ENCODE results near the gene DAD1.

Gene DAD1

DNA sequence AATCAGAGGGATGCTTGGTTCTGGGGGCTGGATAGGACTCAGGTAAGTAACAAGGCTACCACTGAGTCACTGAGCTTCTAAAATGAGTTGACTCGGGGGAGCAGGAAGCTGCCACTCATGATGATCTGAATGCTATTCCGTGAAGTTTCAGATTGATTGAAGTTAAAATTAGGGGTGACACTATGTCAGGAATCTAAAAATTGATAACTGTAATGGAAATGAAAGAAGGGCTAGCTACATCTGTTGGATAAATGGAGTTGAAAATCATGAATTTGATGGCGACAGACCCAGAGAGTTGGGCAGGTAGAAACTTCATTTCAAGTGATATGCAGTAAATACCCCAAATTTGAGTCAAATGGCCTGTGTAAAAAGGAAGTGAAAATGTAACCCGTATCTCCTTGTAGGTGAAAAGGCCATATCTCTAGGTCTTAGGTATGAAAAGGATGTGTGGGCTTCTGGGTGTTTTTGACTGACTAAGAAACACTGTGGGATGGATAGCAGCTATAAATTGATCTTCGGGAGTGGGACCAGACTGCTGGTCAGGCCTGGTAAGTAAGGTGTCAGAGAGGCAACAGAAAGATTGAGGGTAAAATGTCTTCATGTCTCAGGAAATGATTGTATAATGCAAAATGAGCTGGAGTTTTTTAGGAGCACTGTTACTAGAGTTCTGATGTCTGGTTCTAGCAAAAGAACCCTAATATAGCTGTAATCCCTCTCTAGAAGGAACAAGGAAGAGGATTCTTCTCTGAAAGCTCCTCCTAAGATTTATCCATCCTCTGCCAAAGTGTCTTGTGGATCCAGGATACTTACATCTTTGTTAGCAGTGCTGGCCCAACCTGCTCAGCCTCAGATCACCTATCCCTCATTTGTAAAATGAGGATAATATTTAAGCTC is 57.3 kb downstream of the DAD1 start:
- no peaks in the 10 kb centered on the region for H3K36me3 ChIP-seq (ENCODE audit: insufficient read depth, low read length)
- H3K4me3 ChIP-seq (ENCODE audit: low read length), result no peak overlapping the region
- peaks cover 17% of the 10 kb centered on the region for H3K4me1 ChIP-seq (ENCODE audit: control insufficient read depth, insufficient read depth, low read length)

GRCh38 chr14:22530127-22530526 is 58.9 kb downstream of the DAD1 start:
- Histone ChIP-seq H3K27me3 (ENCODE audit: control insufficient read depth, insufficient read depth, low read length) (peaks cover 8% of the 10 kb centered on the region), H3K4me1 (ENCODE audit: control insufficient read depth, insufficient read depth, low read length) (peaks cover 12% of the 10 kb centered on the region), H3K4me2 (ENCODE audit: low read length) (no peak overlapping the region), H3K36me3 (ENCODE audit: insufficient read depth, low read length) (no peaks in the 10 kb centered on the region), H3K9ac (ENCODE audit: low read depth, low read length) (no peak overlapping the region), H3K4me3 (ENCODE audit: low read length) (no peak overlapping the region), H3K9me3 (replicated peaks; ENCODE audit: low read length) (no peaks in the 10 kb centered on the region)

More for the DNA sequence above, 57.3 kb downstream of the DAD1 start:
- Histone ChIP-seq H3K9me3 (replicated peaks; ENCODE audit: low read length) (no peaks in the 10 kb centered on the region), H3K4me2 (ENCODE audit: low read length) (no peak overlapping the region), H3K27me3 (ENCODE audit: control insufficient read depth, insufficient read depth, low read length) (peaks cover 1% of the 10 kb centered on the region), H3K9ac (ENCODE audit: low read depth, low read length) (no peak overlapping the region)

DNA sequence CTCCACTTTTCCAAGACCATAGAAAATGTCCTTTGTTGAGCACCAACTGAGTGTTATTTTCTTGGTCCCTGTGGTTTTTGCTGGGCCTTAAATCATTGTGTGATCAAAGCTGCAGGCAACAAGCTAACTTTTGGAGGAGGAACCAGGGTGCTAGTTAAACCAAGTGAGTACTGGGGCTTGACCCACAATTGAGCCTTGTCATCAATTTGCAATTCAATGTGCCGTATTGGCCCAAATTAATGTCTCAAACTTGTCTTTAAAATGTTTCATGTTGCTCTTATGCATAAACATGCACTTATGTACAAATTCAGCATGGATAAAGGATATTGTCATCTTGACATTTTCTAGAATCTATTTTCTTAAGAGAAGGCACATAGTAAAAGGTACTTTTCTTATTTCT is 62.3 kb downstream of the DAD1 start:
- Histone ChIP-seq H3K36me3 (ENCODE audit: insufficient read depth, low read length) (no peaks in the 10 kb centered on the region), H3K4me1 (ENCODE audit: control insufficient read depth, insufficient read depth, low read length) (peaks cover 8% of the 10 kb centered on the region), H3K9ac (ENCODE audit: low read depth, low read length) (no peak overlapping the region), H3K27me3 (ENCODE audit: control insufficient read depth, insufficient read depth, low read length) (peaks cover 8% of the 10 kb centered on the region), H3K4me3 (ENCODE audit: low read length) (no peak overlapping the region), H3K9me3 (replicated peaks; ENCODE audit: low read length) (no peaks in the 10 kb centered on the region), H3K4me2 (ENCODE audit: low read length) (no peak overlapping the region)

DNA sequence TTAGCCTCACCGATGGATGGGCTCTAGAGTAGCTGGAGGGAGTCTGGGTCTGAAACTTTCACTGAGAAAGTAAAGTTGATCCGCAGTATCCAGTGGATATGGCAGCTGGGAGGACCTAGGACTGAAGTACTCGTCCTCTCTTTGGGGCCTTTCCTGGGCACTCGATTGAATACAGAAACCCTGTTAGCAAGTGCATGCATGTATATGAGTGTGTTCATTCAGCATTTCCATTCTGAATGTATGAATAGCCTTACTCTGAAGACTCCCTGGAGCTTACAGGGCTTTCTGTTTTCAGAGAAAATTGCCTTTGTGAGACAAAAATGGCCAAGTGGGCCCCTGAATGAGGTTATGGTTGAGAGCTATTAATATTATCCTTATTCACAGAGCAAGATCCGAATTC is 62.8 kb downstream of the DAD1 start:
- H3K36me3 ChIP-seq (ENCODE audit: insufficient read depth, low read length), result no peaks in the 10 kb centered on the region
- no peak overlapping the region for H3K4me2 ChIP-seq (ENCODE audit: low read length)
- peaks cover 8% of the 10 kb centered on the region for H3K4me1 ChIP-seq (ENCODE audit: control insufficient read depth, insufficient read depth, low read length)
- no peak overlapping the region for H3K9ac ChIP-seq (ENCODE audit: low read depth, low read length)
- H3K27me3 ChIP-seq (ENCODE audit: control insufficient read depth, insufficient read depth, low read length), result peaks cover 8% of the 10 kb centered on the region
- no peaks in the 10 kb centered on the region for H3K9me3 ChIP-seq (replicated peaks; ENCODE audit: low read length)
- no peak overlapping the region for H3K4me3 ChIP-seq (ENCODE audit: low read length)

DNA sequence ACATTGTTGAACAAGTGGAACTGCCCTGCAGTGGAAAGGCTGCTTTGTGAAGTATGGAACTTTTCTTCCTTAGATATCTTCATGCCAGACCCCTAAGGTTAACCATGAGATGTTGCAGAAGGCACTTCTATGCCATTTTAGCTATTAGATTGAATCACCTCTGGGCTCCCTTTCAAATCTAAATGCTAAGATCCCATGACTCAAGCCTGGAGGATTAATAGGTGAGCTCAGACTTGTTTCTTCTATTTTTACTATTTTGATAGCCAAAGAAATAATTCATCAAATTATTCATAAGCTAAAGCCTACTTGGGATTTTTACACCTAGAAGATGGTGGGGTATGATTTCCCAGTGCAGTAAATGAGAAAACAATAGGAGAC is 64.3 kb downstream of the DAD1 start:
- H3K36me3 ChIP-seq (ENCODE audit: insufficient read depth, low read length), result no peaks in the 10 kb centered on the region
- H3K9me3 ChIP-seq (replicated peaks; ENCODE audit: low read length), result no peaks in the 10 kb centered on the region
- no peak overlapping the region for H3K9ac ChIP-seq (ENCODE audit: low read depth, low read length)
- peaks cover 22% of the 10 kb centered on the region for H3K4me1 ChIP-seq (ENCODE audit: control insufficient read depth, insufficient read depth, low read length)
- H3K4me3 ChIP-seq (ENCODE audit: low read length), result no peak overlapping the region
- peaks cover 8% of the 10 kb centered on the region for H3K27me3 ChIP-seq (ENCODE audit: control insufficient read depth, insufficient read depth, low read length)
- H3K4me2 ChIP-seq (ENCODE audit: low read length), result no peak overlapping the region

DNA sequence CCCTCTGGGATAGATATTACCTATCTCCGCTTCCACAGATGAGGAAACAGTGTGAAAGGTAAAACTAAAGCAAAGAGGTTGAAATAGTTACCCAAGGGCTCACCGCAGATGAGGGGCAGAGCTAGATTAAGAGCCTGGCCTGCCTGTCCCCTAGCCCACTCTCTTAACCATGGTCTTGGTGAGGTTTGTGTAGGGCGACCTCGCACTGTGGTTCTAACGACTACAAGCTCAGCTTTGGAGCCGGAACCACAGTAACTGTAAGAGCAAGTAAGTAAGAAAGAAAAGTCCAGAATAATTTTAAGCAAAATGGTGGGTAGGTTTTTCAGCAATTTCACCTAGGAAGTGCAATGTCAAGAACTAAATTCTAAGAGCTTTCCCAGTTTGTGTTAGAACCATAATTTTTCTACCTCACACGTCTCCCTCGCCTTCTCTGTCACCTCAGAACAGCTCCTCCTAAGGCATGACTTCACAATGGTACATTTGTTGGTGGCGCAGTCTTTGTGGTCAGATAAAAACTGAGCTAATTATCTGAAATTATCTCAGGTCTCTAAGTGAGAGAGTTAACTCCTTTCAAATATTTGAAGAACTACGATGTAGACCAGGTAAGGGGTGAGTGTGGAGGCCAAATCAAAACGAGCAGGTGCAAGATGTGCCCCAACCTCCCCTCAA is 64.8 kb downstream of the DAD1 start:
- no peak overlapping the region for H3K9ac ChIP-seq (ENCODE audit: low read depth, low read length)
- peaks cover 8% of the 10 kb centered on the region for H3K27me3 ChIP-seq (ENCODE audit: control insufficient read depth, insufficient read depth, low read length)
- no peaks in the 10 kb centered on the region for H3K36me3 ChIP-seq (ENCODE audit: insufficient read depth, low read length)
- no peaks in the 10 kb centered on the region for H3K9me3 ChIP-seq (replicated peaks; ENCODE audit: low read length)
- no peak overlapping the region for H3K4me3 ChIP-seq (ENCODE audit: low read length)
- H3K4me2 ChIP-seq (ENCODE audit: low read length), result no peak overlapping the region
- H3K4me1 ChIP-seq (ENCODE audit: control insufficient read depth, insufficient read depth, low read length), result peaks cover 25% of the 10 kb centered on the region

DNA sequence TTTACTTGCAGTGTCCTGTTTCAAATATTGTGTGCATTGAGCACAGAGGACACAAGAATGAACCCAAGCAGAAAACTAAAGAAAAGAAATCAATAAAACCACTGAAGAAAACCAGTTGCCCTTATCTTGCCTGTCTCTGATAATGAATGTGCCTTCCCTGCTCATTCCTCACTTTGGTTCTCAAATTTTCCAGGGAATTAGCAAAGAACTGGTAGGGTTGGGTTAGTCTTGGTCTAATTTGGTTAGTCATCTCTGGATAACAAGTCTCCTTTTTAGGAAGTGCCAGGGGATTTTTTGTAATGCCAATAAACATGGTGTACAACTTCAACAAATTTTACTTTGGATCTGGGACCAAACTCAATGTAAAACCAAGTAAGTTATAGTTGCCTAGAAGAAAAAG is 65.7 kb downstream of the DAD1 start:
- Histone ChIP-seq H3K27me3 (ENCODE audit: control insufficient read depth, insufficient read depth, low read length) (peaks cover 8% of the 10 kb centered on the region), H3K9me3 (replicated peaks; ENCODE audit: low read length) (no peaks in the 10 kb centered on the region), H3K4me3 (ENCODE audit: low read length) (no peak overlapping the region), H3K36me3 (ENCODE audit: insufficient read depth, low read length) (no peaks in the 10 kb centered on the region), H3K9ac (ENCODE audit: low read depth, low read length) (no peak overlapping the region), H3K4me1 (ENCODE audit: control insufficient read depth, insufficient read depth, low read length) (peaks cover 25% of the 10 kb centered on the region), H3K4me2 (ENCODE audit: low read length) (no peak overlapping the region)

GRCh38 chr14:22522466-22522957 is 66.5 kb downstream of the DAD1 start:
- no peak overlapping the region for H3K4me2 ChIP-seq (ENCODE audit: low read length)
- H3K9ac ChIP-seq (ENCODE audit: low read depth, low read length), result no peak overlapping the region
- H3K9me3 ChIP-seq (replicated peaks; ENCODE audit: low read length), result no peaks in the 10 kb centered on the region
- H3K36me3 ChIP-seq (ENCODE audit: insufficient read depth, low read length), result no peaks in the 10 kb centered on the region
- peaks cover 25% of the 10 kb centered on the region for H3K4me1 ChIP-seq (ENCODE audit: control insufficient read depth, insufficient read depth, low read length)
- H3K4me3 ChIP-seq (ENCODE audit: low read length), result no peak overlapping the region
- H3K27me3 ChIP-seq (ENCODE audit: control insufficient read depth, insufficient read depth, low read length), result peaks cover 8% of the 10 kb centered on the region

DNA sequence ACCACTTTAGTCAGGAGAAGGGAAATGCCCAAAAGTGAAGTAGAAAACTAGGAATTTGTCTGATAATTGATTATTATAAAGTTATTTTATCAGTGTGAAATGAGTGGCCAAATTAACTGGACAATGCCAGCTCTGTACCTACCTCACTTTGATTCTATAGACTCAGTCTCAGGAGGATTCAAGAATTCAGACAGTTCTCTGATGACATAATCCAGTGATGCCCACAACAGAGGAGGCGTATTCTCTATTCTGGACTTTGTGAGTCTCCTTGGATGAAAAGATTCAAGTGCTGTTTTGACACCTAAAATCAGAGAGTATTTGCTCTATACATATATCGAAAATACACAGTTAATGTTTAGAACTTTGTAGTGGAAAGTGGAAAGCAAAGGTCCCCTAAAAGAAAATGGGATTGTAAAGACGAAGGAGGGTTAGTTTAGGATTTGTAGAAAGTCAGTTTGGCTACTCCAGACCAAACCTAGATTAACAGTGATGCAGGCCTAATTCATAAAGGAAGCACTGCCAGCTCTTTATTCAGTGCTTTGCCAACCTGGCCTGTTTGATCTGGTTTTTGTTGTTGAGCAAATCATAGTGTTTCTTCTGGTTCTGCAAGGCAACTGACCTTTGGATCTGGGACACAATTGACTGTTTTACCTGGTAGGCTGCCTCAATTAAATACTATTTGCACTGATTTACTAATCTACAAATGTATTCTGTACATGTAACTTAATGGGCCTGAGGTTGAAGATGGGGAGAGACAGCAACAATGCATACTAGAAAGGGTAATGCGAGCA is 67.4 kb downstream of the DAD1 start:
- no peak overlapping the region for H3K4me2 ChIP-seq (ENCODE audit: low read length)
- peaks cover 25% of the 10 kb centered on the region for H3K4me1 ChIP-seq (ENCODE audit: control insufficient read depth, insufficient read depth, low read length)
- peaks cover 9% of the 10 kb centered on the region for H3K27me3 ChIP-seq (ENCODE audit: control insufficient read depth, insufficient read depth, low read length)
- H3K9me3 ChIP-seq (replicated peaks; ENCODE audit: low read length), result no peaks in the 10 kb centered on the region
- no peaks in the 10 kb centered on the region for H3K36me3 ChIP-seq (ENCODE audit: insufficient read depth, low read length)
- no peak overlapping the region for H3K9ac ChIP-seq (ENCODE audit: low read depth, low read length)
- H3K4me3 ChIP-seq (ENCODE audit: low read length), result no peak overlapping the region

- H3K27me3 ChIP-seq (ENCODE audit: control insufficient read depth, insufficient read depth, low read length), result peaks cover 3% of the 10 kb centered on the region
- H3K4me1 ChIP-seq (ENCODE audit: control insufficient read depth, insufficient read depth, low read length), result peaks cover 25% of the 10 kb centered on the region
- no peak overlapping the region for H3K4me3 ChIP-seq (ENCODE audit: low read length)
- H3K4me2 ChIP-seq (ENCODE audit: low read length), result no peak overlapping the region
- no peak overlapping the region for H3K9ac ChIP-seq (ENCODE audit: low read depth, low read length)
- H3K9me3 ChIP-seq (replicated peaks; ENCODE audit: low read length), result no peaks in the 10 kb centered on the region
- no peaks in the 10 kb centered on the region for H3K36me3 ChIP-seq (ENCODE audit: insufficient read depth, low read length)
Measured at GRCh38 chr14:22520796-22521195, 68.2 kb downstream of the DAD1 start.

Data from skeletal muscle satellite cell (primary cell).